ENCODE data around the gene DPF3.

The DPF3 gene

GRCh38 chr14:72883109-72883508 lies 10.8 kb downstream of the DPF3 start:
- no peak for DNase-seq (ENCODE audit: low read depth)
- no peak for TF ChIP-seq CTCF (IDR thresholded peaks at IDR 0.05; ENCODE audit: low read depth, low read length, missing control alignments)
- no peak overlapping the region for H3K4me3 ChIP-seq (ENCODE audit: low read depth, low read length)
- in situ Hi-C loops (cut with HindIII; ENCODE audit: low sequenced_read_pairs): no loop called here

- in situ Hi-C loops (cut with HindIII; ENCODE audit: low sequenced_read_pairs): no loop called here
- no peak for TF ChIP-seq CTCF (IDR thresholded peaks at IDR 0.05; ENCODE audit: low read depth, low read length, missing control alignments)
- H3K4me3 ChIP-seq (ENCODE audit: low read depth, low read length): no peak overlapping the region
- no peak for DNase-seq (ENCODE audit: low read depth)
Observed at GRCh38 chr14:72882463-72882862, 11.4 kb downstream of the DPF3 start.

- no peak for TF ChIP-seq CTCF (IDR thresholded peaks at IDR 0.05; ENCODE audit: low read depth, low read length, missing control alignments)
- in situ Hi-C loops (cut with HindIII; ENCODE audit: low sequenced_read_pairs): no loop called here
- no peak overlapping the region for H3K4me3 ChIP-seq (ENCODE audit: low read depth, low read length)
- DNase-seq (ENCODE audit: low read depth): no peak
Observed at GRCh38 chr14:72882047-72882446, 11.9 kb downstream of the DPF3 start.

DNA sequence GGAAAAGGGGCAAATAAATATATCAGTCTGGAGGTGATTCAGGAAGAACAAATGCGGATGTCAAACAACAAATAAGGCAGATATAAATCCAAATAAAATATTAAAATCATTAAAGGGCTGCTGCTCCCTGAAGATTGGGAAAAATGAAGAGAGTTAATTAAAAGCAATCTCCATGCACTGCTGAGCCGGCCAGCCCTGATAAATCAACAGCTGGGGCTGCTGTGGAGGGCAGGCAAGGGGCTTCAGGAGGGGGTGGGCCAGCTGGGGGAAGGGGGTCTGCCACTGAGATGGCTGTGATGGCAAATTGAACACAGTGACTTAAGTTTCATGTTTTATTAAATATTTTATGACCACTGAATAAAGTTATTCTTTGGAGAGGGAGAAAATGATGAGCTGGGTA lies 12.4 kb downstream of the DPF3 start:
- no peak for TF ChIP-seq CTCF (IDR thresholded peaks at IDR 0.05; ENCODE audit: low read depth, low read length, missing control alignments)
- DNase-seq (ENCODE audit: low read depth): no peak
- in situ Hi-C loops (cut with HindIII; ENCODE audit: low sequenced_read_pairs): no loop called here
- H3K4me3 ChIP-seq (ENCODE audit: low read depth, low read length): no peak overlapping the region

GRCh38 chr14:72880820-72881219 lies 13.1 kb downstream of the DPF3 start:
- in situ Hi-C loops (cut with HindIII; ENCODE audit: low sequenced_read_pairs): no loop called here
- TF ChIP-seq CTCF (IDR thresholded peaks at IDR 0.05; ENCODE audit: low read depth, low read length, missing control alignments): no peak
- DNase-seq (ENCODE audit: low read depth): no peak
- no peak overlapping the region for H3K4me3 ChIP-seq (ENCODE audit: low read depth, low read length)

GRCh38 chr14:72880164-72880563 lies 13.7 kb downstream of the DPF3 start:
- no peak for TF ChIP-seq CTCF (IDR thresholded peaks at IDR 0.05; ENCODE audit: low read depth, low read length, missing control alignments)
- no peak overlapping the region for H3K4me3 ChIP-seq (ENCODE audit: low read depth, low read length)
- in situ Hi-C loops (cut with HindIII; ENCODE audit: low sequenced_read_pairs): no loop called here
- no peak for DNase-seq (ENCODE audit: low read depth)

GRCh38 chr14:72879431-72879830 lies 14.5 kb downstream of the DPF3 start:
- in situ Hi-C loops (cut with HindIII; ENCODE audit: low sequenced_read_pairs): no loop called here
- no peak for TF ChIP-seq CTCF (IDR thresholded peaks at IDR 0.05; ENCODE audit: low read depth, low read length, missing control alignments)
- DNase-seq (ENCODE audit: low read depth): no peak
- H3K4me3 ChIP-seq (ENCODE audit: low read depth, low read length): no peak overlapping the region
